CD4-positive, alpha-beta T cell (primary cell): ENCODE data around the gene CD247. TPM values are rescaled to one million over a fixed set of nuclear protein-coding genes. Genes with fewer than 3 reads are reported as not detected.

Source experiments
- ATAC-seq: fragments of 200-7000 bp; cut with Tn5 transposase; one replicate; pipeline ENCODE4 v1.10.0; 2022; ENCODE audit warnings: mild to moderate bottlenecking; ENCODE audit not compliant: poor library complexity
- CTCF ChIA-PET: fragments of 350-600 bp; sonication (Branson Sonifier 250); formaldehyde crosslinking; loops from one replicate; lab custom pipeline; 2021; ENCODE audit warnings: antibody characterized with exemption, inconsistent platforms; lab: Charles Lee
- POLR2A ChIA-PET: fragments of 350-600 bp; sonication (Branson Sonifier 250); formaldehyde crosslinking; loops from one replicate; lab custom pipeline; 2021; ENCODE audit warnings: antibody characterized with exemption, inconsistent platforms; lab: Charles Lee
- DNase-seq, 14 experiments: peaks; one replicate each; pipeline ENCODE4 v3.0.0-alpha.2; 2013 to 2020; ENCODE audit warnings: mixed read lengths in 2 of 14
- H3K27ac ChIP-seq, 2 donors: one replicate each; pipeline versions ENCODE4 v1.5.1 to v1.7.0; 2013; ENCODE audit warnings: low read length in 2 of 2, low read depth in 1 of 2, mild to moderate bottlenecking in 1 of 2
- H3K27me3 ChIP-seq, 2 experiments: 1 replicate in 1 of 2; 2 replicates in 1 of 2; pipeline versions ENCODE4 v1.6.1 to v1.7.0; 2013; ENCODE audit warnings: low read length in 2 of 2, control low read depth in 1 of 2, mild to moderate bottlenecking in 1 of 2, moderate library complexity in 1 of 2; ENCODE audit not compliant: insufficient read depth in 2 of 2, control insufficient read depth in 1 of 2
- H3K36me3 ChIP-seq: one replicate; pipeline ENCODE4 v1.6.1; 2013; ENCODE audit warnings: low read length, control low read depth; ENCODE audit not compliant: insufficient read depth
- H3K4me1 ChIP-seq: one replicate; pipeline ENCODE4 v1.6.1; 2013; ENCODE audit warnings: low read length, control low read depth; ENCODE audit not compliant: insufficient read depth
- H3K4me3 ChIP-seq: one replicate; pipeline ENCODE4 v1.5.1; 2013; ENCODE audit warnings: mild to moderate bottlenecking, low read length, moderate library complexity
- H3K9me3 ChIP-seq, 2 experiments: 1 replicate in 1 of 2; 2 replicates in 1 of 2; pipeline versions ENCODE4 v1.6.1 to v1.7.0; 2013; ENCODE audit warnings: low read length in 2 of 2, mild to moderate bottlenecking in 2 of 2, control low read depth in 1 of 2, moderate library complexity in 1 of 2; ENCODE audit not compliant: control insufficient read depth in 1 of 2, insufficient read depth in 1 of 2
- H3K27ac Mint-ChIP-seq: one replicate; pipeline ENCODE4 v1.8.0; 2020; ENCODE audit warnings: mixed read lengths
- H3K27me3 Mint-ChIP-seq: one replicate; pipeline ENCODE4 v1.8.0; 2021; ENCODE audit warnings: mixed read lengths
- H3K36me3 Mint-ChIP-seq: one replicate; pipeline ENCODE4 v1.8.0; 2021; ENCODE audit warnings: low read depth, mixed read lengths
- H3K4me1 Mint-ChIP-seq: one replicate; pipeline ENCODE4 v1.8.0; 2021; ENCODE audit warnings: low read depth, mixed read lengths
- H3K4me3 Mint-ChIP-seq: one replicate; pipeline ENCODE4 v1.8.0; 2020; ENCODE audit warnings: mild to moderate bottlenecking, mixed read lengths
- H3K9me3 Mint-ChIP-seq: one replicate; pipeline ENCODE4 v1.8.0; 2020; ENCODE audit warnings: mixed read lengths
- intact Hi-C, 2 experiments: fragments of 100-400 bp; cut with DNase I in 1 of 2; cut with micrococcal nuclease in 1 of 2; formaldehyde crosslinking; loops; one replicate each; pipeline versions ENCODE4 v1.15.1 to v1.9.0; 2023 to 2025; cut with DNase I, micrococcal nuclease
- total RNA-seq, 174 experiments: library from RNA in 2 of 174; stranded (reverse) in 2 of 174; gene quantifications; one replicate each; pipeline ENCODE4 v1.2.3 and lab custom pipeline; 2021 to 2026
- TF ChIP-seq, protein P1 (sequence below): fragments of 200-600 bp; IDR thresholded peaks from one replicate; pipeline ENCODE4 v1.8.0; 2022; ENCODE audit warnings: antibody characterized with exemption, mild to moderate bottlenecking

Gene CD247
- total RNA-seq, 2 experiments from 2014 or later, result 355 to 378 TPM

DNA sequence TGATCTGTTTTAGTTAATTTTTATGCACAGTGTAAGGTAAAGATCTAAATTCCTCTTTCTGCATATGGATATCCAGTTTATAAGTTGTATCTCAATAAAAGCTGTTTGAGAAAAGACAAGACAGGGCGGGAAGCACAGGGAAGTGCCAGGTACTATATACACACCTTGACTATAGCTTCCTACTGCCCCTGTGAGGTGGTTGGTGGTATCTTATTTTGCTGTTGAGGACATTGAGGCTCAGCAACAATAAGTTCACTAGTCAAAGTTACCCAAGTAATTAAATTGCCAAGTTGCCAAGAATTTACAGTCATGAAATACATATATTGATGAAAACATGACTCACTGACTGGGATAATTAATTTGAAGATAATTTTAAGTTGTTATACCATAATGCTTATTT, 109.1 kb downstream of the CD247 start:
- peak; percentile 54 for ATAC-seq
- H3K36me3 Mint-ChIP-seq, result peaks cover 77% of the 10 kb centered on the region

GRCh38 chr1:167408355-167408754, 110.0 kb downstream of the CD247 start:
- ChIA-PET POLR2A (no interaction called here), CTCF (interaction anchor here (0.6 to 2.1 kb wide), 3 partner anchors 20 to 141 kb away, joined by 3 to 12 read pairs (median 4); no protein-coding TSS in a partner anchor)
- Mint-ChIP-seq H3K36me3 (peaks cover 77% of the 10 kb centered on the region), H3K4me3 (no peak overlapping the region), H3K4me1 (no peaks in the 10 kb centered on the region), H3K27ac (no peak overlapping the region), H3K9me3 (no peaks in the 10 kb centered on the region), H3K27me3 (no peaks in the 10 kb centered on the region)
- intact Hi-C loops, result no loop called here
- H3K27me3 ChIP-seq, result no peaks in the 10 kb centered on the region
- H3K9me3 ChIP-seq, result no peaks in the 10 kb centered on the region
- H3K36me3 ChIP-seq, result peaks cover 18% of the 10 kb centered on the region
- no peaks in the 10 kb centered on the region for H3K4me1 ChIP-seq
- TF ChIP-seq, protein P1, sequence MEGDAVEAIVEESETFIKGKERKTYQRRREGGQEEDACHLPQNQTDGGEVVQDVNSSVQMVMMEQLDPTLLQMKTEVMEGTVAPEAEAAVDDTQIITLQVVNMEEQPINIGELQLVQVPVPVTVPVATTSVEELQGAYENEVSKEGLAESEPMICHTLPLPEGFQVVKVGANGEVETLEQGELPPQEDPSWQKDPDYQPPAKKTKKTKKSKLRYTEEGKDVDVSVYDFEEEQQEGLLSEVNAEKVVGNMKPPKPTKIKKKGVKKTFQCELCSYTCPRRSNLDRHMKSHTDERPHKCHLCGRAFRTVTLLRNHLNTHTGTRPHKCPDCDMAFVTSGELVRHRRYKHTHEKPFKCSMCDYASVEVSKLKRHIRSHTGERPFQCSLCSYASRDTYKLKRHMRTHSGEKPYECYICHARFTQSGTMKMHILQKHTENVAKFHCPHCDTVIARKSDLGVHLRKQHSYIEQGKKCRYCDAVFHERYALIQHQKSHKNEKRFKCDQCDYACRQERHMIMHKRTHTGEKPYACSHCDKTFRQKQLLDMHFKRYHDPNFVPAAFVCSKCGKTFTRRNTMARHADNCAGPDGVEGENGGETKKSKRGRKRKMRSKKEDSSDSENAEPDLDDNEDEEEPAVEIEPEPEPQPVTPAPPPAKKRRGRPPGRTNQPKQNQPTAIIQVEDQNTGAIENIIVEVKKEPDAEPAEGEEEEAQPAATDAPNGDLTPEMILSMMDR, result no peak
- no peak for ATAC-seq
- H3K4me3 ChIP-seq, result no peak overlapping the region
- DNase-seq, result no peak
- H3K27ac ChIP-seq, result no peak overlapping the region

More for the DNA sequence above, 109.1 kb downstream of the CD247 start:
- ChIA-PET CTCF (interaction anchor here (0.6 to 2.1 kb wide), 5 partner anchors 9 to 141 kb away, joined by 3 to 12 read pairs (median 3); no protein-coding TSS in a partner anchor), POLR2A (interaction anchor here (0.8 kb wide), 1 partner anchor 20 kb away, joined by 3 read pairs; no protein-coding TSS in a partner anchor)
- Histone ChIP-seq H3K27me3 (no peaks in the 10 kb centered on the region), H3K4me1 (no peaks in the 10 kb centered on the region), H3K4me3 (no peak overlapping the region), H3K9me3 (no peaks in the 10 kb centered on the region), H3K27ac (no peak overlapping the region), H3K36me3 (peaks cover 20% of the 10 kb centered on the region)
- Mint-ChIP-seq H3K4me3 (no peak overlapping the region), H3K9me3 (no peaks in the 10 kb centered on the region), H3K4me1 (no peaks in the 10 kb centered on the region), H3K27me3 (no peaks in the 10 kb centered on the region), H3K27ac (no peak overlapping the region)
- DNase-seq, result peak in 1 of 14 experiments; percentile 37
- intact Hi-C loops, result no loop called here
- TF ChIP-seq, protein P1, result no peak

DNA sequence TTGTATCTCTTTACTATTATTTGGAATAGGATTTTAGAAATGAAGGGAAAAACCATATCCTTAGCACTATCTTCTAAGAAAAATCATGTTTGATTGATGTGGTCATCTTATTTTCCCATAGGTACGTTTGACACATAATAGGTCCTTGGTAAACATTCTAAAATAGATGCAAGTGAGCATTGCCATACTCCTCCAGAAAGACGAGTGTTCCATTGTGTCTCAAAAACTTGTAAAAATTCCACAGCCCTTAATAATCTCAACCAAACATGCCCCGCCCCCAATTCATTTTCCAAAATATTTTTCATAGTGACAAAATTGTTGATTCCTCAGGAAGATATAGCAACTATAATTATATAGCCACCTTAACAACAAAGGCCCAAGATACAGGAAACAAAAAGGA, 113.4 kb downstream of the CD247 start:
- intact Hi-C loops, result loop anchor here in 1 of 2 experiments (5.0 kb wide), 1 partner anchor 37 kb away; no protein-coding TSS in a partner anchor
- no peaks in the 10 kb centered on the region for H3K27me3 ChIP-seq
- no peak for DNase-seq
- TF ChIP-seq, protein P1, result no peak
- H3K4me3 ChIP-seq, result no peak overlapping the region
- ChIA-PET CTCF (no interaction called here), POLR2A (no interaction called here)
- peaks cover 13% of the 10 kb centered on the region for H3K36me3 ChIP-seq
- no peaks in the 10 kb centered on the region for H3K4me1 ChIP-seq
- Mint-ChIP-seq H3K9me3 (no peaks in the 10 kb centered on the region), H3K27me3 (no peaks in the 10 kb centered on the region), H3K36me3 (peaks cover 83% of the 10 kb centered on the region), H3K27ac (no peak overlapping the region), H3K4me3 (no peak overlapping the region), H3K4me1 (no peaks in the 10 kb centered on the region)
- H3K9me3 ChIP-seq, result no peaks in the 10 kb centered on the region
- H3K27ac ChIP-seq, result no peak overlapping the region
- no peak for ATAC-seq
